GM12865 (cell line): ENCODE results near the gene ACOT12.

Experiments
- DNase-seq: peaks from one replicate; pipeline ENCODE4 v3.0.0; 2010; ENCODE audit warnings: low read depth
- H3K4me3 ChIP-seq: 2 replicates; pipeline ENCODE4 v1.5.1; 2011; ENCODE audit warnings: mild to moderate bottlenecking, low read depth, low read length, control low read depth
- TF ChIP-seq, protein P1 (sequence below): IDR thresholded peaks from 2 replicates; pipeline ENCODE4 v1.5.1; 2011; ENCODE audit warnings: low read length, control low read depth, low read depth, inconsistent platforms; ENCODE audit not compliant: insufficient read depth; ENCODE audit errors: missing control alignments

The ACOT12 gene

DNA sequence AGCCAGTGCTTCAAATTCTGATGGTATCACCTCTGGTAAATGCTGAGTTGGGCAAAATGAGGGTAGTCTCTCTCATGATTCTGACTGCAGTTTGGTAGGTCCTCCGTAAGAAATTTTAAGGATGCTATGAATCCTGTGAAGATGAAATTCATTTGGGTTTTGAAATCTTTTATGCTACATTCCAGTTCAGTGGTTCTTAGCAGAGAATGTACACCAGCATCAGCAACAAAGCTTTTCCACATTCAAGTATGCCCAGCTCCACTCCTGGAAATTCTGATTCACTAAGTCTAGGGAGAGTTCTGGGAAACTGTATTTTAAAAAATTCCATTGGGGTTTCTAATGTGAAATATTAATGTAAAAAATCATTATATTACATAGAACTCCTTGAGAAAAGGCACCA is 33.6 kb upstream of the ACOT12 start:
- TF ChIP-seq, protein P1, sequence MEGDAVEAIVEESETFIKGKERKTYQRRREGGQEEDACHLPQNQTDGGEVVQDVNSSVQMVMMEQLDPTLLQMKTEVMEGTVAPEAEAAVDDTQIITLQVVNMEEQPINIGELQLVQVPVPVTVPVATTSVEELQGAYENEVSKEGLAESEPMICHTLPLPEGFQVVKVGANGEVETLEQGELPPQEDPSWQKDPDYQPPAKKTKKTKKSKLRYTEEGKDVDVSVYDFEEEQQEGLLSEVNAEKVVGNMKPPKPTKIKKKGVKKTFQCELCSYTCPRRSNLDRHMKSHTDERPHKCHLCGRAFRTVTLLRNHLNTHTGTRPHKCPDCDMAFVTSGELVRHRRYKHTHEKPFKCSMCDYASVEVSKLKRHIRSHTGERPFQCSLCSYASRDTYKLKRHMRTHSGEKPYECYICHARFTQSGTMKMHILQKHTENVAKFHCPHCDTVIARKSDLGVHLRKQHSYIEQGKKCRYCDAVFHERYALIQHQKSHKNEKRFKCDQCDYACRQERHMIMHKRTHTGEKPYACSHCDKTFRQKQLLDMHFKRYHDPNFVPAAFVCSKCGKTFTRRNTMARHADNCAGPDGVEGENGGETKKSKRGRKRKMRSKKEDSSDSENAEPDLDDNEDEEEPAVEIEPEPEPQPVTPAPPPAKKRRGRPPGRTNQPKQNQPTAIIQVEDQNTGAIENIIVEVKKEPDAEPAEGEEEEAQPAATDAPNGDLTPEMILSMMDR = no peak
- DNase-seq = no peak
- no peak overlapping the region for H3K4me3 ChIP-seq

- no peak for DNase-seq
- TF ChIP-seq, protein P1 = no peak
- H3K4me3 ChIP-seq = no peak overlapping the region
Observed at GRCh38 chr5:81426359-81427030, 32.6 kb upstream of the ACOT12 start.

DNA sequence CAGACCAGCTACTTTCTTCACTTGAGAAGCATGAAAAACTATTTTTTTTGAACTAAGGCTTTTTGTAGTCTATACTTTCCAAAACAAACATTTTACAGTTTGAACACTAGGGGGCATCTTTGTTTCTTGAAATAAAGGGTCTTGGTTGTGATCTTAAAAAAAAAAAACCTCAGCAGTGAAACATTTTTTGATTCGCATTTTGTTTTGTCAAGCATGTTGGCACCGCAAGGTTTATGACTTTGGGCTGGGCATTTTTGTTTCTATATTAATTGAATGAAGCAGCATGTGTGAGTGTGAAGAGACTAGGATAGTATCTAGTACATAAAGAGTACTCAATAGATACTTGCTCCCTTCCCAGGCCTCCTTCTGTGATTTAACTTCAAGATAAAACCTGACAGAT is 31.6 kb upstream of the ACOT12 start:
- TF ChIP-seq, protein P1 = peak; percentile 35
- DNase-seq = peak; percentile 37
- no peak overlapping the region for H3K4me3 ChIP-seq

- no peak for DNase-seq
- TF ChIP-seq, protein P1 = no peak
- H3K4me3 ChIP-seq = no peak overlapping the region
Observed at GRCh38 chr5:81424728-81425127, 30.8 kb upstream of the ACOT12 start.

- TF ChIP-seq, protein P1 = no peak
Observed at GRCh38 chr5:81422671-81423070, 28.7 kb upstream of the ACOT12 start.

GRCh38 chr5:81420039-81420667 is 26.2 kb upstream of the ACOT12 start:
- TF ChIP-seq, protein P1 = no peak
- DNase-seq = no peak
- no peak overlapping the region for H3K4me3 ChIP-seq

More at GRCh38 chr5:81422671-81423070, 28.7 kb upstream of the ACOT12 start:
- no peak overlapping the region for H3K4me3 ChIP-seq
- no peak for DNase-seq
